Umbilical cord (tissue), 2 donors: ENCODE data around the gene TMEM170A. TPM values are rescaled to one million over a fixed set of nuclear protein-coding genes. Genes with fewer than 3 reads are reported as not detected.
"Not testable (repeated sequence)": the region's sequence is repeated elsewhere in the genome, so short reads cannot be mapped to it uniquely, and the experiment has no call there.

Experiments used
- DNase-seq: peaks from one replicate; pipeline ENCODE4 v3.0.0-alpha.2; 2015; ENCODE audit warnings: low spot score
- total RNA-seq: library from RNA; depleted of rRNA; stranded (reverse); fragments of >200 nt; gene quantifications from one replicate; pipeline ENCODE4 v1.2.3, GENCODE V29; 2014; ENCODE audit warnings: low replicate concordance; ENCODE audit not compliant: insufficient read depth

Gene TMEM170A
- total RNA-seq, 1 donor from 2014 or later: 12.3 TPM

- no peak for DNase-seq
These were observed 17.0 kb upstream of the TMEM170A start for GRCh38 chr16:75481475-75481874.

- DNase-seq: no peak
These were observed 15.0 kb upstream of the TMEM170A start for GRCh38 chr16:75479421-75479990.

- DNase-seq: no peak
These were observed 14.2 kb upstream of the TMEM170A start for GRCh38 chr16:75478480-75479345.

GRCh38 chr16:75477680-75478473 lies 13.4 kb upstream of the TMEM170A start:
- no peak for DNase-seq

- no peak for DNase-seq
These were observed 12.3 kb upstream of the TMEM170A start for GRCh38 chr16:75476817-75477216.

- DNase-seq: no peak
These were observed 10.9 kb upstream of the TMEM170A start for GRCh38 chr16:75475420-75475847.

GRCh38 chr16:75472908-75473877 lies 8.7 kb upstream of the TMEM170A start:
- DNase-seq: no peak

GRCh38 chr16:75471723-75472633 lies 7.5 kb upstream of the TMEM170A start:
- peak; percentile 68 for DNase-seq

- no peak for DNase-seq
These were observed 2.3 kb upstream of the TMEM170A start for GRCh38 chr16:75466760-75467159.

GRCh38 chr16:75463389-75464121 lies 934 bp downstream of the TMEM170A start:
- DNase-seq: peak; percentile 51

GRCh38 chr16:75462806-75463205 lies 1.7 kb downstream of the TMEM170A start:
- no peak for DNase-seq

- no peak for DNase-seq
These were observed 2.9 kb downstream of the TMEM170A start for GRCh38 chr16:75461575-75461974.

- DNase-seq: no peak
These were observed 4.0 kb downstream of the TMEM170A start for GRCh38 chr16:75460446-75460845.

- DNase-seq: no peak
These were observed 4.8 kb downstream of the TMEM170A start for GRCh38 chr16:75459691-75460090.

- DNase-seq: no peak
These were observed 6.0 kb downstream of the TMEM170A start for GRCh38 chr16:75458439-75458838.

- no peak for DNase-seq
These were observed 6.5 kb downstream of the TMEM170A start for GRCh38 chr16:75458029-75458428.

- no peak for DNase-seq
These were observed 6.9 kb downstream of the TMEM170A start for GRCh38 chr16:75457485-75458021.

GRCh38 chr16:75456971-75457370 lies 7.5 kb downstream of the TMEM170A start:
- DNase-seq: peak; percentile 42

- not testable (repeated sequence) for DNase-seq
These were observed 8.0 kb downstream of the TMEM170A start for GRCh38 chr16:75456486-75456885.
